Suppressor macrophage treated with lipopolysaccharide for 1 hour (primary cell): ENCODE measurements around the gene RAP1GAP.

Source experiments
- DNase-seq, 3 donors: peaks; one replicate each; pipeline ENCODE4 v3.0.0-alpha.2; 2020 to 2022

RAP1GAP gene

DNA sequence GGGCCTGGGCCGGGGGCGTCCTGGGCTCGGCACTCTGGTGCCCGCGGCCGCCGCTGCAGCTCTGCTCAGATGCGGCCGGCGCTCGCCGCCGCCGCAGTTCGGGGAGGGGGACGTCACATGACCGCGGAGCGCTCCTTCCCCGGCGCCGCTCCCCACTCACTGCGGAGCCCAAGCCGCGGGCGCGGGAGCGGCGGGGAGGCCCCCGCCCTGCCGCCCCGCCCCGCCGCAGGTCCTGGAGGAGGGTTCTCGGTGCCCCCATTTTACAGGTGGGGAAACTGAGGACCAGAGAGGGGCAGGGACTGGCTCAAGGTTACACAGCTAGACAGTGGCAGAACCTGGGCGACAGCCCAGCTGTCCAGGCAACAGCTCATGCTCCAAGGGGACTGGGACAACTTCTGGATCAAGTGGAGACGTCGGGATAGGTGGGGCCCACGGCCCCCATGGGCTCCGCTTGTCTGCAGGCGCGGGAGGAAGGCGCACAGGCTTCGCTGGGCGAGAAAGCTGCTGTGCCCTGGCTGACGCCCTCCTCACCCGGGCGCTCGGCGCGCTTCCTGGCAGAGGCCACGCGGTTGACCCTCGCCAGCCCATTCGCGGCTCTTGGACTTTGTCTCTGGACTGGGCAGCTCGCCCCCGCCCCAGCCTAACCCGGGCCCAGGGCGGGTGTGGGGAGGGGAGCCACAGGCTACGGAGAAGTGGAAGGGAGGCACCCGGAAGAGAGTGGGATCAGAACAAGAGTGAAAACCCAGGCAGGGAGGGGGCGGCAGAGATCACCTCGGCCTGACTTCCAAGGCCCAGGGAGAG is at the start of gene RAP1GAP:
TSS of gene RAP1GAP (minus strand) at position 100 of the 801 bp plus-strand sequence. CDS start 49,325 bp downstream, outside the sequence.
- DNase-seq = peak in 1 of 3 donors; percentile 50

DNA sequence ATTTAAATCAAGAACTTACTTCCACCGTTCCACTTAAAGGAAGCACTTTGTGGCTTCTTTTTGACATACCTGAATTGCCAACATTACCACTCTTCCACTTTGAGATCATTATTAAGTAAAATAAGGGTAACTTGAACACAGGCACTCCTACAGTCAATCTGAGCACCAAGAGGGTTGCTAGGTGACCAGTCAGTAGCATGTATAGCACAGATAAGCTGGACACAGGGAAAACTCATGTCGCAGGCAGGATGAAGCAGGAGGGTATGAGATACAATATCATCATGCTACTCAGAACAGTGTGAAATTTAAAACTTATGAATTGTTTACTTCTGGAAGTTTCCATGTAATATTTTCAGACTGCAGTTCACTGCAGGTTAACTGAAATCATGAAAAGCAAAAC is 47.0 kb upstream of the RAP1GAP start:
- DNase-seq = no peak

DNA sequence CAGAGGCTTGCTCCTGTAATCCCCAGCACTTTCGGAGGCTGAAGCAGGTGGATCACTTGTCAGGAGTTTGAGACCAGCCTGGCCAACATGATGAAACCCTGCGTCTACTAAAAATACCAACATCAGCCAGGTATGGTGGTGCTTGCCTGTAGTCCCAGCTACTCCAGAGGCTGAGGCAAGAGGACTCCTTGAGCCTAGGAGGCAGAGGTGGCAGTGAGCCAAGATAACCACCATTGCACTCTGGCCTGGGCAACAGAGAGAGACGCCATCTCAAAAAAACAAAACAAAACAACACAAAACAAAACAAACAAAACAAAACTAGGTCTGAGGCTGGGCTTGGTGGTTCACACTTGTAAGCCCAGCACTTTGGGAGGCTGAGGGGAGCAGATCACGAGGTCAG is 38.7 kb upstream of the RAP1GAP start:
- DNase-seq = no peak

DNA sequence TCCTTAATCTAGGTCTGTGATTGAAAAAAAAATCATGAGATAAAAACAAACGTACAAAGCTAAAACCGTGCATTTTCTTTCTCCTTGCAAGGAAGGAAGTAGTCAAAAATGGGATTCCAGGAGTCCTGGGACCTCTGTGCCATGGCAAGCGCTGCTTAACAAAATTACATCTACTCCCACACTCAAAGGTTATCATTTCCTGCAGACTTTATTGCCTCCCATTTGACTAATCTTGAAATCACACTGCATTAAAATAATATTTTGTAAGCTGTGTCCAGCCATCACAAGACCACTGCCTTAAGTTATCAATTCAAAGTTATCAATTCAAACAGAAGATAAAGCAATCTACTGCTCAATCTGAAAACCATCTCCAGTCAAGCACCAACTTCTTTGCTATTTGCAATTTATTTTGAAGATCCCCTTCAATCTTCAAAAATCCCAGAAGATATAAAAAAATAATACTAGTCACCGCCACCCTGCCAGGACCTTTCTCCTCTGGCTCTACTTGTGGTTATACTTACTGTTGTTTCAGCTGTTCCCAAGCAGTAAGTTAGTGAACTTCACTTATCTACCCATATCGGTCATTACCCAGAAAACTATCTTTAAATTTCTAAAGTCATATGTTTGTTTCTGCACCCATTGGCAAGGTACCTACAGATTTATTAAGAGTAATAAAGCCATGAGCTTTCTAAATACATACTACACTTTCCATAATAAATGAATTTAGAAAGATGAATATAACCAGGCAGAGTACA is 38.1 kb upstream of the RAP1GAP start:
- no peak for DNase-seq

DNA sequence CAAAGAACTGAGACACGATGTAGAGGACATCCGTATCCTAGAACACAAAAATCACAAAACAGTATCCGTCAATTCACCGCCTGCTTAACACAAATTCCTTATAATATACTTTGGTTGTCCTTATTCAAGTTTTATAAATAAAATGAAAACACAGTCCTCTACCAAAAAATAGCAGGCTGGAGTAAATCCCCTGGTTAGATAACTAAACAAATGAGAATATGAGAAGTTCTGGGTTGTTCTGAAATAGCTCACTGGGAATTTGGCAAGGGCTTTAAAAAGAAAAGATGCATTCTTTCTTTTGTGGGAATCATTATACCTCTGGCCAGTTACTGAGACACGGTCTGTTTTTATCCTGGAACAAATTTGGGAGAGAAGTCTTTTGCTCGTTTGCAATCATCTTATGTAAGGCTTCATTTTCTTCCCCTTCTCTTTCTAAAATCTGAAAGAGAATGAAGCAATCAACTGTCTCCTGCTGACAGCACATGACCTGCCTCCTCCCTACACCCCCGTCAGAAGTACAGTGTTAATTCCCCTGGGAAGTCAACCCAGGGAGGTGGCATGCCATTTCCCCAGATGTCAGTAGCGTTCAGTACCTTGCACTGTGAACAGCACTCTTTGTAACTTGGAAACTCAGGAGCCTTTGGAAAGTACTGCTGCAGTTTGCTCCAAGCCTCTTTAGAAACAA is 37.1 kb upstream of the RAP1GAP start:
- peak; percentile 72 to 80 (median 76) for DNase-seq

DNA sequence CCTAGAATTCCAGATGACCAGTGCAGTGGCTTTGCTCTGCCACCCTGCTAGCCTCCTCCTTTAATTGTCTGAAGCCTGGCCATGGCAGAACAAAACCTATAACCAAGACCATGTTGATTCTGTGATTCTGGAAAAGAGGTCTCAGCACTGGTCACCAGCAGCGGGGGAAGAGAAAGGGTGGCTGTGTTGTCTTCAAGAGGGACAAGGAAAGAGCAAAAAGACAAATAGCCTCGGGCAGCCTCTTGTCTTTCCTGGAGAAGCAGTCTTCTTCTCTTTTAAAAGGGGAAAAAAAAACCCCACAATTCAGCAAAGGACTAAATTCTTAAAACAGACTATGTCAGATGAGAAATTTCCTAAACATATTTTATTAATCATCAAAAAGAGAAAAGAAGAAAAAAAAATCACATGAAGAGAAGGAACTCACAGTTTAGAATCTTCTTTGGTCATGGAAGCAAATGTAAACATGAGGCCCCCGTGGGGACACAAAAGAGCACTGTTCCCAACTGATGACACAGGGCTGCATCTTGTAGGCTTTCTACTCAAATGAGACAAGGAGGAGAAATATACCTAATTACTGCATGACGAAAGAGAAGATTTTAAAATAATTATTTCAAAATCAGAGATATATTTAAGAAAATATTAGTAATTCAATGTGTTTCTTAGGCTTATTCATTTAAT is 36.3 kb upstream of the RAP1GAP start:
- peak in 1 of 3 donors; percentile 15 for DNase-seq

DNA sequence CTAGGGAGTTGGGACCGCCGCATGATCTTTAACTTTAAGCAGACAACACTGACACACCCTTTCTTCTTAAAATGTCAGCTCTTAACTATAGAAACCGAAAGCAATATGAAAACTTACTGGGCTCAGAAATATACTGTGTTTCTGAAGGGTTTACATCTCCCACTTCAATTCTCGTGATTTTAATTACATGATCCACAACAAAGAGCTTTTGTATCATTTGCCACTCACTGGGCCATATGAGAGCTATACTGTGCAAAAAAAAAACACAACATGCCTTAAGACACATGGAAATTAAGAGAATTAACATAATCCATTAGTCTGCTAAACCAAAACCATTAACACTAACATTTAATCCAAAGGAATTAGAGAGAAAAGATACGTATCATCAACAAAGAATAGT is 35.0 kb upstream of the RAP1GAP start:
- DNase-seq = peak in 1 of 3 donors; percentile 17

DNA sequence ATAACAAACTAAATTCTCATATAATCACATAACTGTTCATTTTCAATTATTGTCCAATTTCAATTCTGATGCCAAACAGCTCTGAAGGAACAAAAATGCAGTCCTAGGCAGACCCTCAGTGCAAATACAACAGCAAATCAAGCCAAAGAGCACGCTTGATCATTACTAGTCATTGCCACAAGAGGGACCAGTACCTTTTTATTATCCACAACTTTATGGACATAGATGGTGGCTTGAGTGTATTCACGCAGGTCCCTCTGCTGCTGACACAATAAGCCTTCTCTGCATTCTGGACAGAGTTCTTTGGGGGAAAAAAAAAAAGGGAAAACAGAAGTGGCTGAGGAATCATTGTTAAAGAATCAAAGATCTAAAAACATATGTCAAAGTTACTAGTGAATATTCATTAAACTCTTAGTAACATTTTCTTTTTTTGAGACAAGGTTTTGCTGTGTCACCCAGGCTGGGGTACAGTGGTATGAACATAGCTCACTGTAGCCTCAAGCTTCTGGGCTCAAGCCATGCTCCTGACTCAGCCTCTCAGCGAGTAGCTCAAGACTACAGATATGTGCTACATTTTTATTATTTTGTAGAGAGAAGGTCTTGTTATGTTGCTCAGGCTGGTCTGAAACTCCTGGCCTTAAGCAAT is 34.3 kb upstream of the RAP1GAP start:
- DNase-seq = peak; percentile 18 to 27 (median 21)

DNA sequence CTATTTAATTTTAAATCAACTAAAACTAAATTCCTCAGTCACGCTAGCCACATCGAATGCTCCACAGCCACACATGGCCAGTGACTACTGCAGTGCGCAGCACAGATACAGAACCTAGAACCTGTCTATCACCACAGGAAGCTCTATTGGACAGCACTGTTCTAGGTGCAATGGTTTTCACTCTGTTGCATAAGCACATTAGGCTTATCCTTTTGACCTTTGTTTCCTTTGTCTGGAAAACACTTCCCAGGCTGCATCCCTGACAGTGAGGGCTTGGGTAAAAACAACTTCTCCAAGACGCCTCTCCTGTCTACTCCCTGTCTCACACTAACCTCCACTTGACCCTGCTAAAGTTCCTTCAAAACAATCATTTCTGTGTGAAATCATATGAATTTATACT is 33.6 kb upstream of the RAP1GAP start:
- DNase-seq = no peak

DNA sequence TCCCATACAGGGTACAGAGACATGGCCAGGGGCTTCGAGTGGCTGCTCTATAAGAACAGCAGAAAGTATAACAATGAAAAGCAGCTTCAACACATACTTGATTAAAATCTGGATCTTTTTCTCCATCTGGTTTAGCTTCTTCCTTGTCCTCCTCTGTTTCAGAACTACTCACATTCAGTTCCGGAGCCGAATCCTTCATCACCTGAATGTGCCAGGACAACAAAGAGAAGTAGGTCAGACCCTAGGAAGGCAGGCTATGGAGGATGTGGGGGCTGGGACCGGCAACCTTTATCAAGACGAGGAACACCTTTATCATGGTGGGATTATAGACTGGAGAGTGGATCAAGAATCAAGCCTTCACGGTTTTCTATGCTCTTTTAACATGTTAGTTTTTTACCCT is 32.2 kb upstream of the RAP1GAP start:
- no peak for DNase-seq

DNA sequence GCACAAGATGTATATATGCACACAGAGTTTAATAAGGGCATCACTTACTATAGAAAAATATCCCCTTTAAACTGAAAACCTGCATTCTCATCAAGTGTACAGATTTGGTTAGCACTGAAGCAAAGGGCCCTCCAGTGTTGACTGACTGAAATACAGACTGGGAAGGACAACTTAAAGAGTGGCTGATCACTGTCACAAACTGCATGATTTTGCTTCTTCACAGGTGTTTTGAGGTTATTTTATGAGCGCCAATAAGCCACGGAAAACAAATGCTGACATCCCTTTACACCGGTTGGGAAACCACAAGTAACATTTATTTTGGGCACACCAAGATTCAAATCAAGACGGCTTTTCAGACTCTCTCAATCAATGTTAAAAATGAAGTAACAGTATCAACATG is 30.9 kb upstream of the RAP1GAP start:
- DNase-seq = peak in 1 of 3 donors; percentile 8

DNA sequence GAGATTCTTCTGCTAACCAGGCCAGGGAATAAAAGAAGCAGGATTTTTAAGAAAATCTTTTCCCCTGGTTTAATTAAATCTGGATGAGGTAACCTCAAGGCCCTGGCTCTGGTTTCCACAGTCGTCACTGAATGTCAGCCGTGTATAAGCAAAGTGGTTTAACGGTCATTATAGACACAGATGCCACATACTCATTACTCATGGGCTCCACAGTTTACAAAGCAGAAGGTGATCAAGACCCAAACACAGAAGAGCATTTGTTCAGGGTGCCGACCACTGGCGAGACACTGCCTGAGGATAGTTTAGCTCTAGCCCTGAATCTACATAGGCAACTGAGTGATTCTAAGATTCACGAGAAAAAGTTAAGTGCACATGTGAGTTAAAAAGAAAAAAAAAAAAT is 27.8 kb upstream of the RAP1GAP start:
- DNase-seq = no peak

DNA sequence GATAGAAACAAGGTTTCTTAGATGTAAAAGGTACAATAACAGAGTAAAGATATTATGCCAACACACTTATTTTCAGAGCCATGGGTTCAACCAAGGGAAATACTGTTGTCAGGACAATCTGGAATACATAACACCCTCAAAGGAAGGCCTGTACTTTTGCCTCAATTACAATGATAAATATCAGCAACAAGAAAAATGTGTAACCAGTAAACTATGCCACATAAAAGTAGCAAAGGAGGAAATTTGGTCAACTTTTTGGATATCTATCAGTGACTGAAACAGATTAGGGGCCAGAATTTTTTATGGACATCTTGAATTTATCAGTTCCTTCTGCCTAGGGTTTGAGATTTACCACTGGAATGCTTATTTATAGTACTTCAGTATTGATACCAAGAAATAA is 24.6 kb upstream of the RAP1GAP start:
- DNase-seq = no peak

DNA sequence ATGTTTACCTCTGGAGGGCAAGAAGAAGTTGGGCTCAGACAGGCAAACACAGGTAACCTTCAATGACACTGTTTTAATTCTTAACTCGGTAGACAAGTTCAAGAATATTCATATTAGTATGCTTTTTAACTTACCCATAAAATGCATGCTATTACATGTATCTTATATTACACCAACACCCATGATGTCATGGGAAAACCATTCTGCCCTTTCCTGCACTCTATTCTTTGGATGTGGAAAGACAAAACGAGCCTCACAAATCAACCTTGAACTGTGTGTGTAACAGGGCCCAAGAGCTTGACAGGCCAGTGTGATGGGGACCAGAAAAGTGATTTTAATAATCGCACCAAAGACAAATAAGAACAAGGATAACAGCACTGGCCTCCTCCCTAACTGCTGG is 22.6 kb upstream of the RAP1GAP start:
- DNase-seq = no peak

DNA sequence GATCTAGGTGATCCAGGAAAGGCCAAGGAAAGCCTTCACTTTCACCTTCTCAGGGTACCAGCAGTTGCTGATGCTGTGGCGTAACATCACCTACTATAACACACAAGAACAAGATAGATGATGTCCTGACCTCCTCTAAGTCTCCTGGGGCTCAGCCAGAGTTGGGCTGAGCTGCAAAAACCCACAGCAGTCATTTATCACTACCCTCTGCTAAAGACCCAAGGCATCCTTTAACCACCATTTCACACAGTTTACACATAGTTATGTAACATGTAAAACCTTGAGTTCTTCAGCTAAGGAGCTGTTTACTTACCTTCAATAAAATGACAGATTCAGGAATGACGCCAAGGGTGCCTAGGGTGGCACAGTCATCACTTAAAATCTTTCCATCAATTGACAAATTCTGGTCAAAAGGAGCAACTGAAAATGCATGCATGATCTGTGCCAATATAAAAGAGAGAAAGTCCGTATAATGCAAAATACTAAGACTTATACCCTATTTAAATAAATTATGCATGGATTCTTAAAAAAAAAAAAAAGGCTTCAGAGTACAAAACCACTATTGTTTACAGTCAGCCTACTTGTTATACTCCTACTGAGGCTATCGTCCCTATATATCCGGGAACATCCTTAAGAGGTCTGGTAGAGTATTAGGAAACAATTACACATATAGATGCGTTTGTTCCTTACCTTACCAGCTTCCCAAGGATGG is 20.7 kb upstream of the RAP1GAP start:
- DNase-seq = no peak

DNA sequence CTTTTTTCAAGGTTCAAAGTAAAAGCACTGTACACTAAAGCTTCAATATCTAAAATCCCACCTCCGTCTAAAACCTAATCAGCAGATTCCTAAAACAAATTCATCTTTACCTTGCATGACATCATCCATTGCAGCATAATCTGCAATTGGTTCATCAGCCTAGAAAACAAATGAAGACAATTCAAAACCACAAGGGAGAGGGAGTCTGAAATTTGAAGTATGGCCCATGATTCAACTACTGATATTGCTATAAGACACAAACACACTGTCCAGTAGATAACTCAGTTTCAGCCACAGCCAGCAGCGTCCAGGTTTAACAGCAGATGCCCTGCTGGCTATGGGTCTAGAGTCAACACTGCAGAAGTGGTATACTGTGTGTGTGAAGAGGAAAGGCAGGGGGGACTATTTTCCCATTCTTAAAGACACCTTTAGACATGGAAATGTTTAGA is 17.9 kb upstream of the RAP1GAP start:
- DNase-seq = no peak

DNA sequence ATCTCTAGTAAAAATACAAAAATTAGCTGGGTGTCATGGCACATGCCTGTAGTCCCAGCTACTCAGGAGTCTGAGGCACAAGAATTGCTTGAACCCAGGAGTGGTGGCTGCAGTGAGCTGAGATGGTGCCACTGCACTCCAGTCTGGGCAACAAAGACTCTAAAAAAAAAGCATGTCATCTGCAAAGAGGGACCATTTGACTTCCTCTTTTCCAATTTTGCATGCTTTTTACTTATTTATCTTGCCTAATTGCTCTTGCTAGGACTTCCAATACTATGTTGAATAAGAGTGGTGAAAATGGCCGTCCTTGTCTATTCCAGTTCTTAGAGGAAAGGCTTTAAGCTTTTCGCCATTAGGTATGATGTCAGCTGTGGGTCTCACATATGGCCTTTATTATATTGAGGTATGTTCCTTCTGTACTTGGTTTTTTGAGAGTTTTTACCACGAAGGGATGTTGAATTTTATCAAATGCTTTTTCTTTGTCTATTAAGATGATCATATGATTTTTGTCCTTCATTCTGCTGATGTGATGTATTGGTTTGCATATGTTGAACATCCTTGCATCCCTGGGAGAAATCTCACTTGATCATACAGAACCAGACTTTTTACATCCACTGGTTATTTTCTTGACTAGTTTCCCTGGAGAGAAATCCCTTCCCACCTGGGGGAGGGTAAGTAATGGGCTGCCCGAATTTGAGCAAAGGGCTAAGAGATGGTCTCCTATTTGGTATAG is 17.0 kb upstream of the RAP1GAP start:
- DNase-seq = no peak

DNA sequence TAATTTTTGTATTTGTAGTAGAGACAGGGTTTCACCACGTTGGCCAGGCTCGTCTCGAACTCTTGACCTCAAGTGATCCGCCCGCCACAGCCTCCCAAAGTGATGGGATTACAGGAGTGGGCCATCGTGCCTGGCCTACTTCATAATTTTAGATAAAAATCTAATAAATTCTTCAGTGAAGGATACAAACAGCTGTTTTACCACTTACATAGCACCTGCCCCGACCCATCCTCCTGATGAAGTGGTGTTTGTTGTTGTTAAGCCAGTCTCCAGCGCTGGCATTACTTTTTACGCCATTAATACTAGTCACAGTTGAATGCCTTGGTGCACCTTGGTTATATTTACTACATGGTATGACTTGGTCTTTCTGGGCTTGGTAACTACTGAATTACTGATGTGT is 12.3 kb upstream of the RAP1GAP start:
- DNase-seq = no peak

DNA sequence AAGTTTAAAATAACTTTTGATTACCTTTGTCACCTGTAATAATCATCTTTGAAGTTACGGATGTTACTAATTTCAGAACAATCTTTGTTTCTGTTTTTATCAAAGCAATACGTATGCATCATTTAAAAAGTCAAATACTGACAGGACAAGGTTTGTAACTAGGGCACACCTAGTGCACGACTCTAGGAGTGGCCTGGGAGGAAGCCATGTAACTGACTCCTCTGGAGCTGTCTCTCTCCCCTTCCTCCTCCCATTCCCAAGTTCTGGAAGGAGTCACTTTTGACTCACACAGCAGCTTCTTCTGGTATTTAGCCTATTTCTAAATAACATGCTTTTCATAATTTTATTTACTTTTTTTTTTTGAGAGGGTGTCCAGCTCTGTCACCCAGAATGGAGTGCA is 11.8 kb upstream of the RAP1GAP start:
- no peak for DNase-seq

DNA sequence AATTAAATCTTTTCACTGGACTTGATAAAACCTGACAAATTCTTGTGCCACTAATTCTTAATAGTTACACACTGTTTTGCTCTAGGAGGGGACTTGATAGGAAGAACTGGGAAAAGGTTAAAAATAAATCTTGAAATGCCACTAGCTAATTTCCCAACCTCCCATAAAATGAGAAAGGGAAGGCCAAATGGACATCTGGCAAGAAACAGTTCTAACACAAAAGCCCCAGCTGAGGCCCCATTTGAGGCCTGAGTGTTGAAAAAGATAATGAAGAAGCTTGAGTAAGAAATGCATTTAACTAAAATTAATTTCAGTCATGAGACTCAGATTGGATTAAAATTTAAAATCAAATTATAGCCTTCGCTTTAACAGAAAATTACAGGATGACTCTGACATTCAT is 11.2 kb upstream of the RAP1GAP start:
- DNase-seq = no peak

DNA sequence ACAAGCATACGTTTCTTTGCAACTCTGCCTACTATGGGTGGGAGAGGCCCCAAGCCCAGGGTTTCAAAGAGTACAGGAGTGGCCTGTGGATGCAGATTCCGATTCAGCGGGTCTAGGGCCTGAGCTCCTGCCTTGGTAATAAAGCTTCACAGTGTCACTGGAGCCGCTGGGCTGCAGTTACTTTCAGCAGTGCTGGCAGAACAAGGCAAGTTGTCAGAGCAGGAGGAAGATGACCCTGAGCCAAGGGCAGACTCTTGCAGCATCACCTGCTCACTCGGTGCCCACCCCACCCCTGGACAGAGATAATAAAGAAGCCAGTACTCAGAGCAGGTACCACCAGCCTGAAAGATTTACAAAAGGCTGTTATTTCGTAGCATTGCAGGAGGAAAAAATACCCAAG is 8.0 kb upstream of the RAP1GAP start:
- DNase-seq = no peak
